ENCODE results near the gene AGAP2.

Gene AGAP2

GRCh38 chr12:57767305-57767698 lies 28.8 kb upstream of the AGAP2 start:
- DNase-seq (ENCODE audit: low spot score), result no peak

DNA sequence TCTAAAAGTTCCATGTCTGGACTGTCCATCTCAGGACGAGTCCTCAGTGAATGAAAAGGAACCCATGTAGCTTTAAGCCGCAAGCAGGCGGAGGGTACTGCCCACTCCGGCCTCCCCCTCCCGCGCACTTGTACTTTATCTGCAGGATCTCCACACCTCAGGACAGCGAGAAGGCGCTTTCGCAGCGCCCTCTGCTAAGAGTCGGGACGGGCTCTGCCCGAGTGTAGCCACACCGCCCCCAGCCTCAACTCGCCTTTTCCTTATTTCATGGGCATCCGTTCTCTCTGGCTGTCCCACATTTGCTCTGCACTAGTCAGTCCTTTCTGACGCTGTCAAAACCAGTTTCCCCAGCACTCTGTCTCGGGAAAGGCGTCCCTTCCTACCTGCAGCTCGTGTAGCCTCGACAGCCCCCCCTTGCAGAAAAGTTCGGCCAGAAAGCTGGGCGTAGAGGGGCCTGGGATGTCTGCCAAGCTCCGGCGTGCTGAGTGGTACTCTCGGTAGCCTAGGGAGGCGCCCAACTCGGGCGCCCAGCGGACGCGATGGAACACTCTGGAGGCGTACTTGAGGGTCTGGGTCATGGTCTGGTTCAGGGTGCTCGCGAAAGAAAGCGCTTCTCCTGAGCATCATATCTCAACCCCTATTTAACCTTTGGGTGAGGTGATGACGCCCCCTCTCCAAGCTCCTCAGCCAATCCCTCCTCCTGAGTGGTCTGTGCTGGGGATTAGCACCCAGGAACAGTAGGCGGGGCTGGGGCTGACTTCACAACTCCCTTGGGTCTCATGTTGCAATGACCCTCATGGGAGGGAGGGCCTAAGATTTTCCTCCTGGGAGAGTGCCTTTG lies 28.1 kb upstream of the AGAP2 start, which contains the start of gene CYP27B1:
TSS of gene CYP27B1 (minus strand) at position 615 of the 841 bp plus-strand sequence. CDS start at position 578, 37 bp downstream.
- DNase-seq (ENCODE audit: low spot score), result no peak

- DNase-seq (ENCODE audit: low spot score), result no peak
Measured at GRCh38 chr12:57765698-57766463, 27.3 kb upstream of the AGAP2 start.

DNA sequence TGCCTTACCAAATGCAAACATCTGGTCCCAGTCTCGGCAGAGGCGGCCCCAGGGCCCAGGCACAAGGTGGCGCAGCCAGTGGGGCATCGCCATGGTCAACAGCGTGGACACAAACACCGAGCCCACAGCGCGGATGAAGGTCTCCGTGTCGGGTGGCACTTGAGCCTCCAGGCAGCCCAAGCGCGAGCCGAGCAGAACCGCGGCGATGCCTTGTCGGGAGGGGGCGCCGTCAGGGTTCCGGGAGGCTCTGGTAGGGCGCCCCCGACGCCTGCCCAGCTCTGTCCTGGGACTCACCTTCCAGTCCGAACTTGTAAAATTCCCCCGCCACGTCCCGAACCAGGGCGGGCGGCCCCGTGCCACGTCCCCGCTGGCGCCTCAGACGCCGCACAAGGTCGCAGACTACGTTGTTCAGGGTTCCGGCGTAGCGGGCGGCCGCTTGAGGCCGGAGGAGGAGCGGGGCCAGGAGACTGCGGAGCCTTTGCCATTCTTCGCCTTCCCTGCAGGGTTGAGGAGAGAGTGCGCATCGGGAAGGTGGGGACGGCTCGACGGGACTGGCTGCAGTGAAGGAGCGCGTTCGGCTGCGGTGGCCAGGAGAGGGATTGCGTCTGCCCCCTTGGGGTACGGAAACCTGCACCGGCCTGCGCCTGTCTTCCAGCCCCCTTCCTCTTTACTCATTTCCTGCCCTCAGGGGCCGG lies 26.6 kb upstream of the AGAP2 start:
- peak; percentile 39 for DNase-seq (ENCODE audit: low spot score)

DNA sequence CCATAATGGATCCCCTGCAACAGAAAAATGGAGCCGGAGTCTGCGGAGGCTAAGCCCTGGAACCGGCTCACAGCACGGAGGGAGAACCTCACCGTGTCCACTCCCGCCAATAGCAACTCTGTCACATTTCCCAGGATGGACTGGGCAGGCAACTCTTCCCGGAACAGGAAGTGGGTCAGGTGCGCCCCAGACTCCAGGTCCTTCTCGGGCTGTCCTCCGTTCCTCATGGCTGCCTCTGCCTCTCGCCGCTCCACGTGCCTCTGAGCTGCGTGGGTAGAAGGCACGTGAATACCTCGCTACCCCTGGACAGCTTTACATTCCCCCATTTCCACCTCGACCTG lies 26.1 kb upstream of the AGAP2 start:
- DNase-seq (ENCODE audit: low spot score), result no peak

GRCh38 chr12:57763881-57764661 lies 25.5 kb upstream of the AGAP2 start:
- no peak for DNase-seq (ENCODE audit: low spot score)

- no peak for DNase-seq (ENCODE audit: low spot score)
Measured at GRCh38 chr12:57762463-57762862, 23.9 kb upstream of the AGAP2 start.

DNA sequence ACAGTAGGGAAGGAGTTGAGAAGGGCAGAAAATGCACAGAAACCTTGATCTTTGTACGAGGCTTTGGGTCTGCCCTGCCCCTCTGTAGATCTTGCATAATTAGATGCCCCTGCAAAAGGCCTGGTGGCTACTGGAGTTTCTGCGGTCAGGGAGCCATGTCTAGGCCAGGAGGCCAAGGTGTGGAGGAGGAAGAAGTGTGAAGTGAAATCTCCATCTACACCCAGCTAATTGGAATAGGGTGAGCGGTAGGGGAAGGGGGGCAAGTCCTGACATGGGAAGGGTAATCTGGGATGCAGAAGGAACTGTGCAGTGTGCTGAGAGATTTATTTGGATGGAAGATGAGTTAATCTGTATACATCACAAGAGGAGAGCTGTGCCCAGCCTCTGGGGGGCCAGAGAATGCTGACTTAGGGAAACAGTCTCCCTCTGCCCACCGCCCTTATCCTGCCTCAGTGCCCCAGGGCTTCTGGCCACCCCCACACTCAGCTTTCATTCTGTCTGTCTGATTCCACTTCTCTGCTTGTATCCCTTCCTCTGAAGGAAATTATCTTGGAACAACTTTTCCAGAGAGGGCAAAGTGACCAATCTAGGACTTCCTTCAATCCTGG lies 23.0 kb upstream of the AGAP2 start:
- DNase-seq (ENCODE audit: low spot score), result no peak

- no peak for DNase-seq (ENCODE audit: low spot score)
Measured at GRCh38 chr12:57760347-57760982, 21.9 kb upstream of the AGAP2 start.

- no peak for DNase-seq (ENCODE audit: low spot score)
Measured at GRCh38 chr12:57759360-57759980, 20.9 kb upstream of the AGAP2 start.

- no peak for DNase-seq (ENCODE audit: low spot score)
Measured at GRCh38 chr12:57758552-57759359, 20.2 kb upstream of the AGAP2 start.

- no peak for DNase-seq (ENCODE audit: low spot score)
Measured at GRCh38 chr12:57757771-57758170, 19.2 kb upstream of the AGAP2 start.

- no peak for DNase-seq (ENCODE audit: low spot score)
Measured at GRCh38 chr12:57756406-57757341, 18.1 kb upstream of the AGAP2 start.

- DNase-seq (ENCODE audit: low spot score), result no peak
Measured at GRCh38 chr12:57755454-57756372, 17.2 kb upstream of the AGAP2 start.

DNA sequence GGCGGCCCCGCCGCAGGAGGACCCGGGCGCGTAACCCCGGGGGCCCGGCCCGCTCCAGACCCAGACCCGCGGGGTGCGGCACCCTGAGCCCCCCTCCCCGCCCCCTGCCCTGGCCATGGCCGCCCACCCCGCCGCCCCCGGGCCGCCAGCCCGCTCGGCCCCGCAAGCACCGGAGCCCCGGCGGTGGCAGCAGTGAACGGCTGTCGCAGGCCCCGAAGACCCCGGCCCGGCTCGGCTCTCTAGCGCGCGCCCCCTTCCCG lies 16.6 kb upstream of the AGAP2 start:
- no peak for DNase-seq (ENCODE audit: low spot score)

GRCh38 chr12:57754411-57755193 lies 16.1 kb upstream of the AGAP2 start, which contains the start of gene MARCHF9:
MARCHF9 (plus strand) TSS chr12:57755103; CDS start chr12:57755529, 426 bp downstream.
- DNase-seq (ENCODE audit: low spot score), result peak; percentile 8

All from AG08395 (cell line).